ENCODE measurements around the gene ESD.
A peak's percentile ranks its signal among the peaks of the same experiment; 100 is the strongest.
"Not testable (repeated sequence)": the region's sequence is repeated elsewhere in the genome, so short reads cannot be mapped to it uniquely, and the experiment has no call there.

The ESD gene

DNA sequence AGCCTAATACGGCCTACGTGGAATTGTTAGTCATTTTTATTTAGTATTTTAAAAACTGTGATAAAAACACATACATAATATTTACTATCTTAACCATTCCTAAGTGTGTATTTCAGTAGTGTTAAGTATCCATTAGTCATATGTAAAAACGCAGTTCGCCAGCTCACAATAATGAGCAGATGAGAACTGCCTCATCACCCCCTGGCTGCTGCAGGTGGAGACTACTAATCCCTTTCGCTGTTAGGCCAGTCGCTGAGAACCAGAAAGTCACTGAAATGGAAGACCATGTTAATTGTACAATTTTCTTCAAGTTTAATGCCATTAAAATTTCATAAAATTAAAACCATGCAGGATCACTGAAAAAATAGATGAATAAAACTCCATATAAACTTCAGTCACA lies 1.6 kb downstream of the ESD start:
- DNase-seq (ENCODE audit: low read depth in 2 of 2) = no peak

DNA sequence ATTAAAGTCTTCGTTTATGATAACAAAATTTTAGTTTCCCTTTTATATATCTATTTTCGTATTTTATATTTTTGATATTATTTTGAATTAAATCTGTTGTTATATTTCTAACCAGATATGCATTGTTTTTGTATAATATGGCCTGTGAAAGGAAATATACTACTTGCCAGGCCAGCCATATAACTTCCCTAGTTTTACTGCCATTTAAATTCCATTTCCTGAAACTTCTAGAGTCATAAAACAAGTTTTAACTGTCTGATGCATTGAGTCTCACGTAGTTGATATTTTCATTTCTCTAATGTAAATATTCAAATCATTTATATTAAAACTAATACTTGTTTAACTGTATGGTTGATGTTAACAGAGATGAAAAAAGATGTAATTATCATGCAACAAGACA lies 13.5 kb downstream of the ESD start:
- DNase-seq (ENCODE audit: low read depth in 2 of 2) = no peak

DNA sequence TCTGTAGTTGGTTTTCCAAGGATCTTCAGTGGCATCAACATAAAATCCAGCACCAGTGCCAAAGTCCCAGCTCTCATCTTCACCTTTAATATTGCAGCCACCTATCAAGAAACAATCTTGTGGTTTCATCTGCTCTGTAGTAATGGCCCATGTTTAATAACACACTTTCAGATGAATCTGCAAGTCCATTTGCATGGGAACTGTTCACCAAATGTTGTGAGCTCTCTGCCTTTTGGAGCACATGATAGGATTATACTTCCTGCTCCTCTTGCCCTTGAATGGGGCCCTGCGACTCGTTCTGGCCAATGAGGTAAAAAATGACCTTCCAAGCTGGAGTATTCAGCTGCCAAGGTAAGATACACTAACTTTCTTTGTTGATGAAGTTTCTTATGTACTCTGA lies 14.3 kb downstream of the ESD start:
- no peak for DNase-seq (ENCODE audit: low read depth in 2 of 2)

DNA sequence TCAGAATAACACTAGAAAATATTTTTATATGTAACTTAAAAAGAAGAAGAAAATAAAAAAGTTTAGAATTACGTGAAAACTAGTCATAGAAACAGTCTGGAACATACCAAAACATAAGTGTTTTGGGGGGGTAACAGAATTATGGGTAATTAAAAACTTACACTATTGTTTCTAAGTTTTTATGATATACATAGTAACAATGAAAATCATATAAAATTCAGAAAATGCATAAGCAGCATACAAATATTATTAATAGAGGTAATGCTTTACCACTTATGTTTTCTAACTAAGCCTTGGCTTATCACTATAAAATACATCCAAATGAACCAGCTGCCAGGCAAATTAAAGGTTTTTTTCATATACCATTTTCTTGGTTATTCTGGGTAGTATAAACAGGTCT lies 14.9 kb downstream of the ESD start:
- no peak for DNase-seq (ENCODE audit: low read depth in 2 of 2)

DNA sequence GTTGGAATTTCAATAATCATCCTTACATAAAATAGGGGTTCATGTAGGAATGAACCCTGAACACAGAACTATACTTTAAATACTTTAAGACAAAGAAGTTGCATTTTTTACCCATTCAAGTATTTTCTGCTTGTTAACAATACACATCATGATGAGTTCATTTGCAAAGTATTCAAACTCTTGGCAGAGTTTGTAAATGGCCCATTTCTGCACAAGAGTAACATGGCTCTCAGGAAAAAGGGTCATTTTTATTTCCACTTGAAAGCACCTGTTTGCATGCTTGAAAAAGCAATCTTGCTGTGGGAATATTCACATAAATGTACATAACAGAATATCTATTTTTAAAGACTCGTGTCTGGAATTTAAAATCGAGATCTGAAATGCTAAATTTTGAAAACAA lies 18.1 kb downstream of the ESD start:
- DNase-seq (ENCODE audit: low read depth in 2 of 2) = no peak

DNA sequence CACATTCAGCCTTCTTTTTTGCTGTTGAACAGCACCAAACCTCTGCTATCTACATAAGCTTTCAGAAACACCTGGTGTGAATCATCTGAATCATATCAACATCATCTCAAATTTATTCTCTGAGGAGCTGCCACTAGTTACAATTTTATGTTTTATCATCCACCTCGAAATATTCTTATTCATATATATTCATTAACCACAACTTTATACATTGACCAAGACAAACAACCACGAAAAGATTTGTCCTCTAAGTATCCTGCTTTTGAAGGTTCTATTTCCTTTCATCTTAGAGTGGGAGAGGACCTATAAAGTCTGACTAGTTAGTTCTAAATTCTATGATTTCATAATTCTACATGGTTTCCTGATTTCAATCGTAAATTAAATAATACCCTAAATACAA lies 18.9 kb downstream of the ESD start:
- DNase-seq (ENCODE audit: low read depth in 2 of 2) = no peak

DNA sequence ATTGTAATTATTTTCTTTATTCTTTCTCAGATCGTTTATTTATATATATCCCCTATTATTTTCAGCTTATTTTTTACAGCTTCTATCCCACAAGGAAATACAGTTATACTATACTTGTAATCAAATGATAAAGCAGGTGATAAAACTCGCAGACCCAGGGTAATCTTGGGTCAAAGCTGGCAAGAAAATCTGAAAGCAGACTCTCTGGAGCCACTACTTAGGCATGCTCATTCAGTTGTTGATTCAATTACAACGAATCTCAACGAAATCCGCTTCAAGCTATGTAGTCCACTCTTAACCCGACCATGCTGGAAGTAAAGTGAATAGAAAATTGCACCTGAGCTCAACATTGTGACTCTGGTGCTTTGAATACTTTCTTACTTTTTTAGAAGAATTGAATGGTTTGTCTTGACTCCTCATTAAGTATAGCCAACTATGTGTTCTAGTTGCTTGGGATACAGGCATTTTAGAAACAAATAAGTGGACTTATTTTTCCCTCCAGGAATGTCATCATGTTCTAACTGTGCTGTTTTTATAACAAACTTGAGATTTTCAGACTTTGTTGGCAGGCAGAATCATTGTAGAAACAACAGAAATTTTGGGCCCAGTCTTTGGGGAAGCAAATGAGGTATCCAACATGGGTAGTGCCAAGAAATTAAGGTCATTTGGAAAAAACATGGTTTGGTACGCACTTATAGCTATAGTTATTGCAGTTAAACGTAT lies 21.4 kb downstream of the ESD start:
- DNase-seq (ENCODE audit: low read depth in 2 of 2) = no peak

DNA sequence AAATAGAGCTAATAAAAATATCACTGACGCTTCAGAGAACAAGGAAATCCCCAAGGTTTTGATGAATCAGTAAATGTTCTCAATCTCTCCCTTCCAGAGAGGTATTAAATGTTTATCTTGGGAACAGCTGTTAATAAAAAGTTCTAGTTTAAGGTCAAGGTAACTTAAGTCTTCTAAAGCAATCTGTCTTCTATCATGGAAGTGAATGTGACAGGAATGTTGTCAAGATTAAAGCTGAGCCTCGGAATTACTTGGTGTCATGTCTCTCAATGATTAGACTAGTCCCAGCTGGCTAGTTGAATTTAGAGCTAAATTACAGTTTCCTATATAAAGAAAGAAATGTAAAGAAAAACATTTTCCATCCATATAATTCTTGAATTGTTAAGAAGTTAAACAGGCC lies 23.4 kb downstream of the ESD start:
- no peak for DNase-seq (ENCODE audit: low read depth in 2 of 2)

DNA sequence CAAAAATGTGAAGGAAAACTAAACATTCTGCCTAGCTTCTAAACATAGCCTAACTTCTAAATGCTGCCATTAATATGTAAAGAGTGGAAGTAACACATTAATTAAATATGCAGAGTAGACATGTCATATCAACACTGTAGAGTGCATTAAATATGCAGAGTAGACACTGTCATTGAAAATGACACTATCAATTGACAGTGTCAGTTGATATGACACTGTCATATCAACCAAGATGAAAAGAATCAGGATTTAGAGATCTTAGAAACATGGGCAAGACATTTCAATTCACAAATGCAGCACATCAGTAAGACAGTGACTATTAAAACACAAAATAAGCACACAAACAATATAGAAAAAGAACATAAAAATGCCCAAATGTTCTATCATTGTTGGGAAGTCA lies 25.3 kb downstream of the ESD start:
- no peak for DNase-seq (ENCODE audit: low read depth in 2 of 2)

DNA sequence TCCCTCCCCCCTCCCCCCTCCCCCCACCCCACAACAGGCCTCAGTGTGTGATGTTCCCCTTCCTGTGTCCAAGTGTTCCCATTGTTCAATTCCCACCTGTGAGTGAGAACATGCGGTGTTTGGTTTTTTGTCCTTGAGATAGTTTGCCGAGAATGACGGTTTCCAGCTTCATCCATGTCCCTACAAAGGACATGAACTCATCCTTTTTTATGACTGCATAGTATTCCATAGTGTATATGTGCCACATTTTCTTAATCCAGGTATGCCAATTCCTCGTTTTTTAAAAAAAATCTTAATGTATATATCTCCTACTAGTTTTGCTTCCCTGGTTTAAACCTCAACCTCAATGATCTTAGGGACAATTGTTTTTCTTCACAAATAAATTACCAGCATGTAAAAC lies 27.0 kb downstream of the ESD start:
- DNase-seq (ENCODE audit: low read depth in 2 of 2) = not testable (repeated sequence)

DNA sequence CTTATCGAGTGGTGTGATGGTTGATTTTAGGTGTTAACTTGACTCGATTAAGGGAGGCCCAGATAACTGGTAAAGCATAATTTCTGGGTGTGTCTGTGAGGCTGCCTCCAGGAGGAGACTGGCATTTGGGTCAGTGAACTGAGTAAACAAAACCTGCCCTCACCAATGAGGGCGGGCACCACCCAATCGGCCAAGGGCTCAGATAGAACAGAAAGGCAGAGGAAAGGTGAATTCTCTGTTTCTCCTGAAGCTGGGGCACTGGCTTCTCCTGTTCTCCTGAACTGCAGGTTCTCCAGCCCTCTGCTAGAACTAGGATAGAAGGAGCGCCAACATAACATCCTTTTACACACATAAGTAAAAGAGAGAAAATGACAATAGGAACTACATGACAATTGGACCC lies 35.1 kb downstream of the ESD start:
- DNase-seq (ENCODE audit: low read depth in 2 of 2) = no peak

DNA sequence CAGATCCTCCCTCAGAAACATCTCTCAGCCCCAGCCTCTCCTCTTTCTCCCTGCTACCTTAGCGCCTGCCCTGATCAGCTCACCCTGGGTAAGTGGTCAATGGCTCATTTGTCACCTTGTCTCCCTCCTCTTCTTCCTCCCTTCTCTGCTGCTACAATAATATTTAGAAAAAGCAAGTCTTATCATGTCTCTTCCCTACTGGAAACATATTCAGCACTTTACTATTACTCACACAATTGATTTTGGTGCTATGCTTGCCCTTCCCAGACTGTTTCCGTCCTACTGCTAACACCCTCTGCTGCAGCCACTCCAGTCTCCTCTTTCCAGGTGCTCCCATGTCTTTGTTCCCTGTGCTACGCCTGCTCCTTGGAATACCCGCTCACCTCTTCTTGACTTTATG lies 35.8 kb downstream of the ESD start:
- DNase-seq (ENCODE audit: low read depth in 2 of 2) = no peak

DNA sequence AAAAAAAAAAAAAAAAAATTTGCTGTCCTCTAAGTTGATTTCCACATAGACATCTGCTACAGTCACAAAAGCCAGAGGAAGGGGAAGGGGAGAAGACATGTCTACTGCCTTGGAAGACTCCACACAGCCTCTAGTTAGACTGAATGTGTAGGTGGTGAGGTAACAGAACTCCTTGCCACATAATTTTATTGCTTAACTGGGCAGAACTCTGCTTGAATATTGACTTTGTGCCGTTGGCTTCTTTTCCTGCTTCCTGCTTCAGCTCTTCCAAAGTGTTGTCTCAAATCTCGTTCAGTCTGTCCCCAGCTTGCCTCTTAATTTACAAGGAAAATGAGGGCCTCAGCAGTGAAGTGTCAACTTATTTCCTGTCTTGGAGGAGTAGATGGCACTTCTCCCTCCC lies 37.1 kb downstream of the ESD start:
- DNase-seq (ENCODE audit: low read depth in 2 of 2) = no peak

DNA sequence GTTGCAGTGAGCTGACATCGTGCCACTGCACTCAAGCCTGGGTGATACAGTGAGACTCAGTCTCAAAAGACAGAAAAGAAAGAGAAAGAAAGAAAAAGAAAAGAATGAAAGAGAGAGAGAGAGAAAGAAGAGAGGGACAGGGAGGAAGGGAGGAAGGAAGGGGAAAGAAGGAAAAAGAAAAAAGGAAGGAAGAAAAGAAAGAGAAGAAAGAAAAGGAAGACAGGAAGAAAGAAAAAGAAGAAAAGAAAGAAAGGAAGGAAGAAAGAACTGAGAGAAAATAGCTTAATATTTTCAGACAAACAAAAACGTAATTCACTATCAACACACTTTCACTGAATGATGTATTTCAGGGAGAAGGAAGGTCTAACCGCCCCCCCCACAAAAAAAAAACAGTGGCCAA lies 39.3 kb downstream of the ESD start:
- no peak for DNase-seq (ENCODE audit: low read depth in 2 of 2)

DNA sequence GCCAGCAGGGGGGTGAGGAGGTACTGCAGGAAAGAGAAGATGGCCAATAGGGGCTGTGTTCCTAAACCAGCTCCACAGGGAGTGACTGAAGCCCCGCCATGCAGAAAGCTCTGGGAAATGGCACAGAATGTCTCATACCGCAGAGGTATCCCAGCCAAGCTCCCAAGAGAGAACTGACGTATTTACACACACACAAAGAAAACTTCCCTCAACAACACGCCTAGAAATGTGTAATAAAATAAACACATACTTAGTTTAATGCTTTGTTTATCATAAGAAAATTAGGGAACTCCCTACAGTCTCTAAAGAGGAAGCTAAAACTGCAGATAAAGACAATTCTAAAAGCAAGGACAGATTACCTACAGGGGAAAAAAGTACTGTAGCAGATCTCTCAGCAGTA lies 40.0 kb downstream of the ESD start:
- no peak for DNase-seq (ENCODE audit: low read depth in 2 of 2)

DNA sequence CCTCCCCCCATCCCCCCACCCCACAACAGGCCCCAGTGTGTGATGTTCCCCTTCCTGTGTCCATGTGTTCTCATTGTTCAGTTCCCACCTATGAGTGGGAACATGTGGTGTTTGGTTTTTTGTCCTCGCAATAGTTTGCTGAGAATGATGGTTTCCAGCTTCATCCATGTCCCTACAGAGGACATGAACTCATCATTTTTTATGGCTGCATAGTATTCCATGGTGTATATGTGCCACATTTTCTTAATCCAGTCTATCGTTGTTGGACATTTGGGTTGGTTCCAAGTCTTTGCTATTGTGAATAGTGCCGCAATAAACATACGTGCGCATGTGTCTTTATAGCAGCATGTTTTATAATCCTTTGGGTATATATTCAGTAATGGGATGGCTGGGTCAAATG lies 41.5 kb downstream of the ESD start:
- not testable (repeated sequence) for DNase-seq (ENCODE audit: low read depth in 2 of 2)

DNA sequence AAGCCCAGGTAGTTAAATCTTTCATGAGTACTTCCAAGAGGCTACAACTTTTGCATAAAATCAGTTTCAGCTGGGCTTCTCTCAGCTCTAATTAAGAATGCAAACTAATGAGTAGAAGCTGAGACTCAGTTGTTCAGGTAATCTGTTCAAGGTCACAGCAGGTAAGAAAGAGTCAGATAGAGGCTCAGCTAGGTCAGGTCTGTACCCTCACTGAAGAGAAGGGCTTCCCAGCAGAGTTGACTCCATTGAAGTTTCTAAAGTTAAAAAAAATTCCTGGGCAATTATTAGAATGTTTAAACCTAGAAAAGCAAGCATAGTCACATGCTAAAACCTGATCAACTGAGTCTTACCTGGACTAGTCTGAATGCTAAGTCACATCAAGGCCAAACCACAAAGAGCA lies 42.1 kb downstream of the ESD start:
- DNase-seq (ENCODE audit: low read depth in 2 of 2) = no peak

DNA sequence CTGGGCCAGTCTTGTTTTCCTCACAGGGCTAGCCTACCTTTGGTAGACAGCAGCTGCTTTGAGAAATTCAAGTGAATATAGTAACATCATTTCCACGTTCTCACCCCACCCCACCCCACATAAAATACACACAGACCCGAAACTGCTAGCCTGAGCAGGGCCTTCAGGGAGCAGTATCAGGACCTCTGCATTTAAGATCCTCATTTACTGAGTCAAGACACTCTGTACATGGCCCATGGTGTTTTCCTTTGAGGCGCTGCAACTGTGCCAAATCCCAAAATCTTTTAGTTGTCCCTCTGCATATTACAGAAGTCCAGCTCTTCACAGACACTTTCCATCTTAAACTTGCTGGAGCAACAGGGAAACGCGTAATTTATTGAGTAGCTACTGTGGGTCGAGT lies 43.0 kb downstream of the ESD start:
- no peak for DNase-seq (ENCODE audit: low read depth in 2 of 2)

DNA sequence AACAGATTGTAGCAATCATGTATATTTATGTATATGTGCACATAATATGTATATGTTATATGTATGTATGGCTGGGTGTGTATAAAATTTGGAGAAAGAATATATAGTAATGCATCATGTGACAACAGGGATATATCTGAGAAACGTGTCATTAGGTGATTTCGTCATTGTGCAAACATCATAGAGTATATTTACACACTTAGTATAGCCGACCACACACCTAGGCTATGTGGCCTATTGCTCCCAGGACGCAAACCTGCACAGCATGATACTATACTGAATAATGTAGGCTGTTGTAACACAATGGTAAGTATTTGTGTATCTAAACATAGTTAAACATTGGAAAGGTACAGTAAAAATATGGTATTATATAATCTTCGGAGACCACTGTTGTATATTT lies 43.8 kb downstream of the ESD start:
- DNase-seq (ENCODE audit: low read depth in 2 of 2) = no peak

DNA sequence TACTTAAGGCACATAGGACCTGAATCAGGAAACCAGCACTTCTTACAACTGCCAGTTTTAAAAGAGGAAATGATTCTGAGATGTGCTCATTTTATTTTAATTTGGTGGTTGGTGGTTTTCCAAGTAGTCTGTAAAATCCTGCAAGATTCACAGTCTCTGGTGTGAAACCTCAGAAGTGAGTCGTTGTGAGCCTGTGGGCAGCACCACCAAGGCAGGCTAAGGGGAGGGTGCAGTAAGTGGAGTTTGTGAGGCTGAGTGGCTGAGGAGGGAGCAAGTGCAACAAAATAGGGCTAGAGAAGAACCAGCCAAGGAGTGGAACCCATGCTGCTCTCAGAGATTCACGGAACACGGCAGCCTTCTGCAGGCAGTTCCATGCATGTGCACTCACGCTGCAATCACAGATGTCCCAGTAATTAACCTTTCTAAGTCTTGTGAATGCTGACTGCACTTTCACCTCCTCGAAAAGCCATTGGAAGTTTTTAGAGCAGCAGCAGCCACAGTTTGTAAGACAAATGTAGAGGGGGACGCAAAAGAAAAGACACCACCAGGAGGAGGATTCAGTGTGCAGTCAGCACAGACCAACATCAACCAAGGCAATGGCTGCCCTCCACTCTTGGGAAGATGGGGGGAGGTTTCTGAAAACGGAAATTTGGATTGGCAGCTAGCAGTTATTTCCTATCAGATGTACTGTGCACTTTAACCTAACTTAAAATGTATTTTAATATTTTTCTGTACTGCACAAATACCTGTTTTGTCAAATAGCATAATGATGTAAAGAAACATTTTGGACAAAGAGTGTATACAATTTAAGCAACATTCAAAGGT lies 44.9 kb downstream of the ESD start:
- DNase-seq (ENCODE audit: low read depth in 2 of 2) = peak; percentile 16 to 26

DNA sequence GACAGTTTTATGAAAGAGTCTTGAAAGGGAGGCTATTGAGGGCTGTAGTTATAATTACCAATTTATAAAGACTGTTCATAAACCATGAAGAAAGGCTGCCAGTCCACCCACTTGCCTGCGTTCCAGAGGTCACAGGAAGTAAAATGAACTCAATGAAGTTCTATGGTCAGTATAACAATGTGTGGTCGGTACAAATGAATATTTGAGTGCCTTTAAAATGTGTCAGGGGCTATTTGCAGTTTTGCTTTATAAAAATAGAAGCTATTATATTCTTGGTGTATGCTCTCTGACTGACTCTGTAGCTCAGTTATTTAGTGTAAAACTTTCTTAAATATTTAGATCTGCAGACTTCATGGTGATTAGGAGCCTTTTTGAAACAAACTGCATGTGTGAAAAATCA lies 47.0 kb downstream of the ESD start:
- DNase-seq (ENCODE audit: low read depth in 2 of 2) = no peak

DNA sequence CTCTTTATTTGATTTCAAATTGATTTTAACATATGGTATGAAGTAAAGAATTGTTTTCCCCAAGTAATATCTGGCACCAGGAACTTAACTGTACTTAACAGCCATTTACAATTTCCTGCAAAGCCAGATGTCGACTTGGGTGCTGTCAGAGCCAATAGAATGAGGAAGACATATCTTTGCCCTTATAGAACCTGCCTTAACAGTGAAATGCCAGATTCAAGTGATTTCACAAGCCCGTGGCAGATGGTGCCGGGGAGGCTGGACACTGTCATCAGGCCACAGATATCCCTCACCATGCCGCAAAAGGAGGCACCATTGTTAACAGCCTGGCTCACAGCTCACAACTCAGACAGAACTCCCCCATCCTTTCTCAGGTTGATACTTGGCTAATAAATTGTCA lies 48.7 kb downstream of the ESD start:
- no peak for DNase-seq (ENCODE audit: low read depth in 2 of 2)

DNA sequence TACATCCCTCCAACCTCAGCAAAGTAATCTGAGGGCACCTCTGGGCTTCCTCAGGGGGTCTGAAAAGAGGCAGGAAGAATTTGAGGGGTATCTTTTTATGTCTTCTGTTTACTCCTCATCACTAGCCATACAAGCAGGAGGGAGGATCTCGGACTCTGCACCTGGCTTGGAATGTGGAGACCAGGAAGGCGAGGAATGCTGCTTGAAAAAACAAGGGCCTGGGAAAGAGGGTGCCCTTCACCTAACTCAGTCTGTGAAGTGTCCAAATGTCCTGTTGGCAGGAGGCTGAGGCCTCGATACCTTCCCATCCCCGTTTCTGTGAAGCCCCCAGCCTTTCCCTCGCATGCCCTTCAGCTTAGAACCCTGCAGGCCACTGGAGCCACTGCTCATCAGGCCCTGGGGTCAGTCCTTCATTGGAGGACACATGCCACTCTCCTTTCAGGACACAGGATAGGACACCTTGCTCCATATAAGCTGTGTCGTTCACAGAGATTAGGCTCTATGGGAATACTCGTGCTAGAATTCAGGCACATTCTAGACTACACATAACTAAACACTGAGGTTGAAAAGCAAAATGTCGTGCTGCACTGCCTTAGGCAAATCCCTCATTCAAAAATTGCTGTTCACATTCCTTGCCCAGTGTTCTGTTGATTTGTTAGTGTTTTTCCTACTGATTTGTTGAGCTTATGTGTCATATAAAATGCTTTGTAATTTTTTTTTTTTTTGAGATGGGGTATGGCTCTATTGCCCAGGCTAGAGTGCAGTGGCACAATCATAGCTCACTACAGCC lies 49.7 kb downstream of the ESD start:
- DNase-seq (ENCODE audit: low read depth in 2 of 2) = no peak
